Measurements from ENCODE around the gene DDX42.
"Not testable (repeated sequence)": the region's sequence is repeated elsewhere in the genome, so short reads cannot be mapped to it uniquely, and the experiment has no call there.

DDX42 gene

GRCh38 chr17:63841350-63842172 lies 67.6 kb downstream of the DDX42 start:
- DNase-seq: no peak

DNA sequence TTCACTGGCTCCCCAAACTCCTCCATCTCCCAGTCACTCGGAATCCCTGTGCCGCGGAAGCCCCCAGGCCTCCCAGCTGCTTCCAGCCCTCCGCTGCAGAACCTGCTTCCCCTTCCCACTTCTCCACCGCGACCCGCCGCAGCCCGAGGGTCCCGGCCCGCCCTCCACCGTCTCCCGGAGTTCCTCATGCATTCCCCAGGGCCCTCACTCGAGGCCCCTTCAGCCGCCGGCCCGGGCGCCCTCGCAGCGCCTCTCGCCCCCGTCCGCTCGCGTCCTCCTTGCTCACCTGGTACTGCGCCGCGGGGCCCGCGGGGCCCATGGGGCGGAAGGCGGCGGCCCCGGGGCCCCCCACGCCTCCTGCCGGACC lies 68.2 kb downstream of the DDX42 start:
- no peak for DNase-seq

GRCh38 chr17:63842540-63843386 lies 68.8 kb downstream of the DDX42 start, which contains the start of gene SMARCD2:
Gene SMARCD2, minus strand, starts transcription at chr17:63842685. Its CDS starts 11 bp downstream, at chr17:63842674.
- peak; percentile 96 for DNase-seq

DNA sequence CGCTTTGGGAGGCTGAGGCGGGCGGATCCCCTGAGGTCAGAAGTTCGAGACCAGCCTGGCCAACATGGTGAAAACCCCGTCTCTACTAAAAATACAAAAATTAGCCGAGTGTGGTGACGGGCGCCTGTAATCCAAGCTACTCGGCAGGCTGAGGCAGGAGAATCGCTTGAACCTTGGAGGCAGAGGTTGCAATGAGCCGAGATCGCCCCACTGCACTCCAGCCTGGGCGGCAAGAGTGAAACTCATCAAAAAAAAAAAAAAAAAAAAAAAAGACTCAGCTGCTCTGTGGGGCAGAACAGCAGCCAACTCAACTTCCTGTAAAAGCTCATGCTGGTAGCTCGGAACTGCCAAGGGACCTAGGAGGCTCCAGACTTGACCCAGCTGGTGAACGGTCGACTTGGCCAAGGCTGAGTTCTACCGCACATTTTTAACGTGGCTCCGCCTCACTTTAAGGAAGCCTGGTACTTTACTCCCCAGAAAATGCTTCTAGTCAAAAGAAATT lies 69.5 kb downstream of the DDX42 start:
- not testable (repeated sequence) for DNase-seq

DNA sequence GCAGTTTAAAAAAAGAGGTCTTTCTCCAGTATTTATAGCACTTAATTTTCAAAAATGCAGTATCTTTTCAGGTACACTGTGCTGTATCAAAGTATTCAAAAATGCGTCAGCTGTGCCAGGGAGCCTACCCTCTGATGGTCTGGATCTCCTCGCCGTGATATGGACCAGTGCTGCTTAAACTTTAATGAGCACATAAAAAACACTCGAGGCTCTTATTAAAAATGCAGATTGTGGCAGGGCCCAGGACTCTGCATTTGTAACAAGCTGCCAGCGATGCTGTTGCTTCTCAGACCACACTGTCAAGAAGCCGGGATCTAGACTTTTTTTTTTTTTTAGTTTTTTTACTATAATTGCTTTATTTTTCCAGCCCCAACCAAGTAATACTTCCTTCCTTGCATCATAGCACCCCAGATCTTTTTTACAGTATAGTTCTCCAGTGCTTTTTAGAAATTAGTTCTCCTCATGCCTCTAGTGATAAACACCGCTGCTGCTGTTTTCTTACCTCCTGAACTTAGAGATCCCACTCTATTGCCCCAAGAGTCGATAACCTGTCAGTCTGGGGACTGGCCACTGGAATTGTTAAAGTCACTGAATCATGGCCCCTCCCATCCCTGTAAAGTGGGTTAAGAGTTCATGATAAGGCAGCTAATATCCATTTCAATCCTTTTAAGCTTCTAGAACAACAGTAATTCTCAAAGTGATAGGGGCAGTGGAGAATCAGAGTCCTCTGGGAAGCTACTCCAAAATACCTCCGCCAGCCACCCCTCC lies 70.1 kb downstream of the DDX42 start:
- DNase-seq: no peak

DNA sequence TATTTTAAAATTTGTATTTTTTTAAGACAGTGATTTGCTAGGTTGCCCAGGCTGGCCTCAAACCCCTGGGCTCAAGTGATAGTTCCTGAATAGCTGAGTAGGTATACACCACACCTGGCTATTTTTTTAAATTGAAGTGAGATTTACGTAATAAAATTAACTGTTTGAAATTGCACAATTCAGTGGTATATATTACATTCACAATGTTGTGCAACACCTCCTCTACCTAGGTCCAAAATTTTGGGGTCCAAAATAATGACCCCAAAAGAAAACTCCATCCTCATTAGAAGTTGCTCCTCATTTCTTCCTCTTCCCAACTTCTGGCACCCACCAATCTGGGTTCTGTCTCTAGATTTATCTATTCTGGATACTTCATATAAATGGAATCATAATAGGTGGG lies 71.5 kb downstream of the DDX42 start:
- DNase-seq: no peak

DNA sequence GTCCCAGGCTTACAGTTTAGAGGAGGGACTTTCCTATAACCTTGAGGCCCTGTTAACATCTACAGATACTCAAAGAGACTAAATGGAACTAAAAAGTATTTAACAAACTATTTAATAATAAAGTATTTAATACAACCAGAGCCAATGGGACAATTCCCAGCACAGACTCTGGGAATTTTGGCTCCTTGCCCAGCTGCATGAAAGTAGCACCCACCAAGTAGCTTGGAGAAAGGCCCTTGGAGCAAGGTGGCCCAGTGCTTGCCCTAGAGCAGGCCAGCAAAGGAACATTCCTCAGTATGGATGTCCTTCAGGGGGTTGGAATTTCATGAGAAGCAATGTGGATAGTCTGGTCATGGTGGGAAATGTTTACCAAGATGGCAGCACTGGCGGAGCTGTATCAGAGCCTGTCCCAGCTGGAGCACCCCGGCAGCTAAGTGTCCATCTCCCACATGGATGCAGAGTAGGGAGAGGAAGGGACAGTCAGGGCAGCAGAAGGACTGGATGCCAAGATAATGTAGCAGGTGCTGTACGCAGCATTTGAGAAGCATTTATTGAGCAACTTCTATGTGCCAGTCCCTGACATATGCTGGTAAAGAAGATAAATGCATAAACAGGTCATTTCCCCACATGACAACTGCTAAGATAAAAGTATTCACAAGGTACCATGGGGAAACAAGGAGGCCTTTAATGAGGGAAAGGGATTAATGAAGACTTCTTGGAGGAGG lies 73.7 kb downstream of the DDX42 start:
- DNase-seq: no peak

GRCh38 chr17:63848834-63849689 lies 75.1 kb downstream of the DDX42 start:
- DNase-seq: peak; percentile 66

- no peak for DNase-seq
Observed at GRCh38 chr17:63850401-63850800, 76.4 kb downstream of the DDX42 start.

DNA sequence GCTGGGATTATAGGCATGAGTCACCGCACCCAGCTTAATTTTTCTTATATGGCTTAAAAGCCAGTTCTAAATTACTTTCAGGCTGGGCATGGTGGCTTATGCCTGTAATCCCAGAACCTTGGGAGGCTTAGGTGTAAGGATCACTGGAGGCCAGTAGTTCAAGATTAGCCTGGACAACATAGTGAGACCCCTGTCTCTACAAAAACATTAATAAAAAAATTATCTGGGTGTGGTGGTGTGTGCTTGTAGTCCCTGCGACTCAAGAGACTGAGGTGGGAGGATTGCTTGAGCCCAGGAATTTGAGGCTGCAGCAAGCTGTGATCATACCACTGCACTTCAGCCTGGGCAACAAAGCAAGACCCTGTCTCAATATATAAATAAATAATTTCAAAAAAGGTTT lies 79.3 kb downstream of the DDX42 start:
- DNase-seq: no peak

DNA sequence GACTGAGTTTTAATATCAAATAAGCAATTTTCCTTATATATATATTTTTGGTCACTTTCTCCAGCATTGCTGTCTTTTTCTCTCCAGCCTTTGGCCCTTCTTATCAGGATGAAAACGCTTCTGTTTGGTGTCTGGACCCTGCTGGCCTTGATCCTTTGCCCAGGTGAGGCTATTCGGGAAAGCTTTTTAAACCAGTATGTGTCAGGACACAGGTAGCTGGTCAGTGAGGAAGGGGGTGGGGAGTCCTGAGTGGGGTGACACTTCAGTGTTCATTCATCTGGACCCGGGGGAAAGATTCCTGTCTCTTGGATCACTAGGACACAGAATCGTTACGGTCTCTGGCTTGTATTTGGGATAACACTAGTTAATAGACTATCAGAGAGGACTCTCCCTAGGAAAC lies 80.7 kb downstream of the DDX42 start:
- DNase-seq: no peak

- no peak for DNase-seq
Observed at GRCh38 chr17:63855185-63855584, 81.2 kb downstream of the DDX42 start.

GRCh38 chr17:63856425-63856824 lies 82.5 kb downstream of the DDX42 start:
- DNase-seq: not testable (repeated sequence)

- no peak for DNase-seq
Observed at GRCh38 chr17:63859257-63859656, 85.3 kb downstream of the DDX42 start.

DNA sequence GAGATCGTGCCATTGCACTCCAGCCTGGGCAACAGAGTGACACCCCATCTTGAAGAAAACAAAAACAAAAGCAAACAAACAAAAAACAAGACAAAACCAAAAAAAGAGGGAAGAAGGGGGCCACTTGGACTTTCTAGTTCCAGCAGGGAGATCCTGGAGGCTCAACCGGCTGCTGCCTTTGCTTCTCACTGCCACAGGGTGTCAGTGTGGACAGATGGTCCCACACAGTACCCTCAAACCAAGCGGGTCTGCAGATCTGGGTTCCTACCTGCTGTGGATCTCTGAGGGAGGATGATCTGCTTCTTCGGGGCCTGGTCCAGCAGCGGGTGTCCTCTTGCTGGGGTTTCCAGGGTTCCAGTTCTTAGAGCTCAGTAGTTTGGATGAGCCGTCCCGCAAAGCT lies 92.7 kb downstream of the DDX42 start:
- not testable (repeated sequence) for DNase-seq

Data from GOT3 (cell line).